SK-N-SH (cell line): ENCODE data around the gene PPP4R2. TPM values are rescaled to one million over a fixed set of nuclear protein-coding genes. Genes with fewer than 3 reads are reported as not detected.

Experiments used
- CTCF ChIA-PET: fragments of 300-600, 350-600 bp; formaldehyde crosslinking; extraction: SDS; loops from one replicate; lab custom pipeline; 2021; lab: Yijun Ruan, JAX
- POLR2A ChIA-PET: fragments of 350-600 bp; sonication (Branson Sonifier 250); formaldehyde crosslinking; extraction: SDS; loops from one replicate; lab custom pipeline; 2020; ENCODE audit warnings: antibody characterized with exemption, inconsistent platforms; lab: Yijun Ruan, JAX
- DNase-seq: peaks from one replicate; pipeline ENCODE4 v3.0.0; 2012
- H2AFZ ChIP-seq: fragments of 200-600 bp; sonication (generic); 2 replicates; pipeline ENCODE4 v1.8.1; 2016; ENCODE audit warnings: antibody characterized with exemption, mild to moderate bottlenecking, low read depth
- H3F3A ChIP-seq: fragments of 200-600 bp; sonication (generic); replicated peaks from 2 replicates; pipeline ENCODE3; 2016; ENCODE audit warnings: antibody characterized with exemption, mild to moderate bottlenecking; ENCODE audit not compliant: insufficient read depth
- H3K27ac ChIP-seq, 2 experiments: fragments of 200-500 bp in 1 of 2; fragments of 200-600 bp in 1 of 2; sonication (Bioruptor generic) in 1 of 2; sonication (generic), shearing (Covaris generic) in 1 of 2; 2 replicates each; pipeline versions ENCODE4 v1.5.1 to v1.6.1; 2014 to 2016; ENCODE audit warnings: low read depth in 2 of 2, inconsistent platforms in 1 of 2, low read length in 1 of 2, mild to moderate bottlenecking in 1 of 2, mixed read lengths in 1 of 2
- H3K27me3 ChIP-seq: fragments of 200-600 bp; sonication (generic), shearing (Covaris generic); 2 replicates; pipeline ENCODE4 v1.6.1; 2016; ENCODE audit warnings: mixed run types; ENCODE audit not compliant: insufficient read depth
- H3K36me3 ChIP-seq, 2 experiments: fragments of 200-500 bp in 1 of 2; fragments of 200-600 bp in 1 of 2; sonication (Bioruptor generic) in 1 of 2; sonication (generic) in 1 of 2; replicated peaks in 1 of 2; 2 replicates each; pipeline versions ENCODE3 to v1.5.1; 2014 to 2016; ENCODE audit warnings: low read length in 1 of 2, mild to moderate bottlenecking in 1 of 2; ENCODE audit not compliant: insufficient read depth in 2 of 2, control insufficient read depth in 1 of 2
- H3K4me1 ChIP-seq, 2 experiments: fragments of 200-500 bp in 1 of 2; fragments of 200-600 bp in 1 of 2; sonication (Bioruptor generic) in 1 of 2; sonication (generic), shearing (Covaris generic) in 1 of 2; 2 replicates each; pipeline versions ENCODE4 v1.5.1 to v1.6.1; 2014 to 2016; ENCODE audit warnings: low read depth in 1 of 2, low read length in 1 of 2, mixed run types in 1 of 2; ENCODE audit not compliant: insufficient read depth in 2 of 2, control insufficient read depth in 1 of 2
- H3K4me2 ChIP-seq: fragments of 200-600 bp; sonication (generic), shearing (Covaris generic); 2 replicates; pipeline ENCODE4 v1.6.1; 2017; ENCODE audit warnings: mixed run types
- H3K4me3 ChIP-seq, 2 experiments: fragments of 200-500 bp in 1 of 2; fragments of 200-600 bp in 1 of 2; sonication (Bioruptor generic) in 1 of 2; sonication (generic), shearing (Covaris generic) in 1 of 2; 2 replicates each; pipeline versions ENCODE4 v1.5.1 to v1.8.1; 2014 to 2016; ENCODE audit warnings: low read depth in 2 of 2, inconsistent platforms in 1 of 2, low read length in 1 of 2, mild to moderate bottlenecking in 1 of 2, mixed read lengths in 1 of 2, moderate library complexity in 1 of 2
- H3K79me2 ChIP-seq: fragments of 200-600 bp; sonication (generic); 2 replicates; pipeline ENCODE4 v1.8.1; 2017; ENCODE audit warnings: mild to moderate bottlenecking; ENCODE audit not compliant: insufficient read depth
- H3K9ac ChIP-seq: fragments of 200-600 bp; sonication (generic); 2 replicates; pipeline ENCODE4 v1.6.1; 2017; ENCODE audit warnings: mixed run types
- H3K9me2 ChIP-seq: fragments of 200-600 bp; sonication (generic); 2 replicates; pipeline ENCODE4 v1.6.1; 2017; ENCODE audit warnings: mixed run types
- H3K9me3 ChIP-seq: fragments of 200-600 bp; sonication (generic); 2 replicates; pipeline ENCODE4 v1.6.1; 2017; ENCODE audit warnings: mixed run types, mild to moderate bottlenecking, moderate library complexity
- H4K20me1 ChIP-seq: fragments of 200-600 bp; sonication (generic); 2 replicates; pipeline ENCODE4 v1.6.1; 2017; ENCODE audit warnings: mild to moderate bottlenecking, mixed run types; ENCODE audit not compliant: insufficient read depth
- CHD2 ChIP-seq: fragments of 150-350 bp; IDR thresholded peaks from 2 replicates; pipeline ENCODE4 v1.6.1; 2018; ENCODE audit warnings: low read length; ENCODE audit not compliant: partially characterized antibody
- ELF1 ChIP-seq: IDR thresholded peaks from 2 replicates; pipeline ENCODE4 v1.4.0; 2012
- EP300 ChIP-seq, 2 experiments: IDR thresholded peaks; 2 replicates each; pipeline versions ENCODE4 v1.4.0 to v1.6.1; 2012; ENCODE audit warnings: borderline replicate concordance in 1 of 2, low read depth in 1 of 2, low read length in 1 of 2
- FOSL2 ChIP-seq: IDR thresholded peaks from 2 replicates; pipeline ENCODE4 v1.4.0; 2012; ENCODE audit warnings: low read depth, mild to moderate bottlenecking, moderate library complexity, borderline replicate concordance
- FOXJ3 ChIP-seq: sonication (generic); formaldehyde crosslinking; IDR thresholded peaks from 2 replicates; pipeline ENCODE4 v1.5.1; 2020; ENCODE audit warnings: mild to moderate bottlenecking, missing genetic modification reagents
- FOXM1 ChIP-seq: IDR thresholded peaks from 2 replicates; pipeline ENCODE4 v1.4.0; 2012; ENCODE audit warnings: low read depth, mild to moderate bottlenecking
- NRF1 ChIP-seq: IDR thresholded peaks from 2 replicates; pipeline ENCODE4 v1.6.1; 2012; ENCODE audit warnings: low read depth, mild to moderate bottlenecking, low read length
- RFX5 ChIP-seq: IDR thresholded peaks from 2 replicates; pipeline ENCODE4 v1.6.1; 2012; ENCODE audit warnings: mild to moderate bottlenecking, improper control_type of control experiment, low read length
- TEAD4 ChIP-seq: IDR thresholded peaks from 2 replicates; pipeline ENCODE4 v1.4.0; 2012; ENCODE audit warnings: mild to moderate bottlenecking, borderline replicate concordance; ENCODE audit not compliant: insufficient read depth
- WGBS: methylation state at CpG from one replicate; pipeline ENCODE4 v1.1.6; 2017; ENCODE audit warnings: low lambda C conversion rate; 5-methylcytosine and 5-hydroxymethylcytosine counted together
- polyA plus RNA-seq, 3 experiments: library from polyadenylated mRNA; depleted of rRNA; stranded (reverse); fragments of >200 nt; gene quantifications; 2 replicates each; pipeline ENCODE4 v1.2.3, GENCODE V29; 2012
- TF ChIP-seq, protein P1 (sequence below): fragments of 200-600 bp; sonication (generic); IDR thresholded peaks from 2 replicates; pipeline ENCODE4 v1.6.1; 2017; ENCODE audit warnings: antibody characterized with exemption, mild to moderate bottlenecking, moderate library complexity
- TF ChIP-seq, protein P2 (sequence below): IDR thresholded peaks from 2 replicates; pipeline ENCODE4; 2012
- TF ChIP-seq, protein P3 (sequence below): IDR thresholded peaks from 2 replicates; pipeline ENCODE4 v1.4.0; 2012; ENCODE audit warnings: low read depth
- TF ChIP-seq, protein P4 (sequence below): IDR thresholded peaks from 2 replicates; pipeline ENCODE4 v1.4.0; 2012; ENCODE audit warnings: low read depth, borderline replicate concordance

Gene PPP4R2
- polyA plus RNA-seq, 1 of the 3 experiments (the other 2 are of a cell fraction), result 8.9 TPM

DNA sequence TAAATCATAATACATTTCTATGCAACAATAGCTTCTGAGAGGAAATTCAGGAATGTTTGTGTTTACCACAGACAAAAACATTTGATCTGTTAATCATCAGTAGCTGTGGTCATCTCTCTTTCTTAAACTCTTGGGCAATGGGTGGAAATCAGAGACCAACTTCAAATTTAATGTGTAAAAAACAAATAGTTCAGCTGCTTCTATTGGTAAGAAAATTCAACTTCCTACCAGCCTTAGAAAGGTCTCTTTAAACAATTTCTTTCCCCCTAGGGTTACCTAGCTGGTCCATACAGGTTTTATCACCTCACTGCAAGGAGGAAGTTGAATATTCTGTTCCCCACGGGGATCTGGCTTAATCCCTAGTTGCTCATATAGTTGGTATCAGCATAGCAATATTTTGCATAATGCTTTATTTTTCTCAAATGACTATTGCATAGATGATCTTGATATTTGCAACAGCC, 20.3 kb upstream of the PPP4R2 start:
- CTCF ChIA-PET, result interaction anchor here (0.9 to 2.2 kb wide), 2 partner anchors 13 to 80 kb away, joined by 4 to 10 read pairs; no protein-coding TSS in a partner anchor

DNA sequence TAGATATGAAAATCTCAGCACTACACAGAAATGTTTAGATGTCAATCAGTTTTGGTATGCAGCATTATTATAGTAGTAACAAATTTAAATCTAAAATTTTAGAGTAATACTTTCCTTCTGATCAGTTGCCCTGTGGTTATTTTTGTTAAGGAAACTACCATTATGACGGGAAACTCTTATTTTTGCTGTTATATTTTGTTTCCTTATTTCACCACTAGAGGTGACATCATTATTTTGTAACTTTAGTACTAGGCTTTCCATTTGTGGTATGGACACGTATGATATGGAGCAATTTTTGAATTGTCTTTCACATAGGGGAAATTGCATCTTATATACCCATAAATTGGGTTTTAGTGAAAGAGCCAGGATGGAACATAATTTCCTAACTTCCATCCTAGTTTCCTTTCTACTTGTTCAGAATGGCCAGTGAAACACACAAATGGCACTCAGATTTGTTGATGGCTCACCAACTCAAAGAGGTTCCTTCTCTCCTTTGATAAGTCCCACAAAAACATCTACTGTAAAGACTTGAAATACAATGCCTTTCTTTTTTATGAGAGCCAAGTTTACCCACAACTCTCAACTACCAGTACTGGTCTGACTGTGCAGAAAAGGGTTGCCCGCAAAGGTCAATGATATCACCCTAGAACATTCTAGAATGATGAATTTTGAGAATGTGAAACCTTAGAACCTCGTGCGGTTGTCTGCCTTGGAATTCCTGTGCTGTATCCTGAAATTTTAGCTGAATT, 19.4 kb upstream of the PPP4R2 start:
- no peaks in the 10 kb centered on the region for H4K20me1 ChIP-seq
- no peak overlapping the region for H2AFZ ChIP-seq
- TF ChIP-seq EP300 (IDR thresholded peaks at IDR 0.05; ENCODE audit: borderline replicate concordance in 1 of 2, low read depth in 1 of 2, low read length in 1 of 2), result no peak
- TF ChIP-seq, protein P1, sequence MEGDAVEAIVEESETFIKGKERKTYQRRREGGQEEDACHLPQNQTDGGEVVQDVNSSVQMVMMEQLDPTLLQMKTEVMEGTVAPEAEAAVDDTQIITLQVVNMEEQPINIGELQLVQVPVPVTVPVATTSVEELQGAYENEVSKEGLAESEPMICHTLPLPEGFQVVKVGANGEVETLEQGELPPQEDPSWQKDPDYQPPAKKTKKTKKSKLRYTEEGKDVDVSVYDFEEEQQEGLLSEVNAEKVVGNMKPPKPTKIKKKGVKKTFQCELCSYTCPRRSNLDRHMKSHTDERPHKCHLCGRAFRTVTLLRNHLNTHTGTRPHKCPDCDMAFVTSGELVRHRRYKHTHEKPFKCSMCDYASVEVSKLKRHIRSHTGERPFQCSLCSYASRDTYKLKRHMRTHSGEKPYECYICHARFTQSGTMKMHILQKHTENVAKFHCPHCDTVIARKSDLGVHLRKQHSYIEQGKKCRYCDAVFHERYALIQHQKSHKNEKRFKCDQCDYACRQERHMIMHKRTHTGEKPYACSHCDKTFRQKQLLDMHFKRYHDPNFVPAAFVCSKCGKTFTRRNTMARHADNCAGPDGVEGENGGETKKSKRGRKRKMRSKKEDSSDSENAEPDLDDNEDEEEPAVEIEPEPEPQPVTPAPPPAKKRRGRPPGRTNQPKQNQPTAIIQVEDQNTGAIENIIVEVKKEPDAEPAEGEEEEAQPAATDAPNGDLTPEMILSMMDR, result peak; percentile 44
- TF ChIP-seq, all 33 proteins: peak for 1
- H3K27ac ChIP-seq, result no peak overlapping the region
- no peaks in the 10 kb centered on the region for H3K4me1 ChIP-seq
- WGBS, result 92% methylated on average over 5 of the region's 5 CpGs
- CTCF ChIA-PET, result no interaction called here
- H3K4me2 ChIP-seq, result no peak overlapping the region
- H3K27me3 ChIP-seq, result no peaks in the 10 kb centered on the region
- no peaks in the 10 kb centered on the region for H3F3A ChIP-seq
- no peaks in the 10 kb centered on the region for H3K9me2 ChIP-seq
- H3K9me3 ChIP-seq, result no peaks in the 10 kb centered on the region
- no peaks in the 10 kb centered on the region for H3K79me2 ChIP-seq
- H3K36me3 ChIP-seq, result peaks cover 0 to 6% of the 10 kb centered on the region in 2 experiments
- no peak for DNase-seq
- H3K4me3 ChIP-seq, result no peak overlapping the region
- POLR2A ChIA-PET, result no interaction called here
- H3K9ac ChIP-seq, result no peak overlapping the region

More for the DNA sequence above, 20.3 kb upstream of the PPP4R2 start:
- H3K36me3 ChIP-seq, result peaks cover 0 to 6% of the 10 kb centered on the region in 2 experiments
- no peaks in the 10 kb centered on the region for H3K4me1 ChIP-seq
- no peak for TF ChIP-seq TEAD4
- TF ChIP-seq, protein P2, sequence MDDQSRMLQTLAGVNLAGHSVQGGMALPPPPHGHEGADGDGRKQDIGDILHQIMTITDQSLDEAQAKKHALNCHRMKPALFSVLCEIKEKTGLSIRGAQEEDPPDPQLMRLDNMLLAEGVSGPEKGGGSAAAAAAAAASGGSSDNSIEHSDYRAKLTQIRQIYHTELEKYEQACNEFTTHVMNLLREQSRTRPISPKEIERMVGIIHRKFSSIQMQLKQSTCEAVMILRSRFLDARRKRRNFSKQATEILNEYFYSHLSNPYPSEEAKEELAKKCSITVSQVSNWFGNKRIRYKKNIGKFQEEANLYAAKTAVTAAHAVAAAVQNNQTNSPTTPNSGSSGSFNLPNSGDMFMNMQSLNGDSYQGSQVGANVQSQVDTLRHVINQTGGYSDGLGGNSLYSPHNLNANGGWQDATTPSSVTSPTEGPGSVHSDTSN, result no peak
- TF ChIP-seq CHD2, result no peak
- TF ChIP-seq, protein P3, sequence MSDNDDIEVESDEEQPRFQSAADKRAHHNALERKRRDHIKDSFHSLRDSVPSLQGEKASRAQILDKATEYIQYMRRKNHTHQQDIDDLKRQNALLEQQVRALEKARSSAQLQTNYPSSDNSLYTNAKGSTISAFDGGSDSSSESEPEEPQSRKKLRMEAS, result no peak
- no peak for TF ChIP-seq NRF1
- no peak for TF ChIP-seq FOXM1
- no peak for TF ChIP-seq FOXJ3 (CRISPR knock-in tag)
- no peak for TF ChIP-seq RFX5
- TF ChIP-seq, protein P4, sequence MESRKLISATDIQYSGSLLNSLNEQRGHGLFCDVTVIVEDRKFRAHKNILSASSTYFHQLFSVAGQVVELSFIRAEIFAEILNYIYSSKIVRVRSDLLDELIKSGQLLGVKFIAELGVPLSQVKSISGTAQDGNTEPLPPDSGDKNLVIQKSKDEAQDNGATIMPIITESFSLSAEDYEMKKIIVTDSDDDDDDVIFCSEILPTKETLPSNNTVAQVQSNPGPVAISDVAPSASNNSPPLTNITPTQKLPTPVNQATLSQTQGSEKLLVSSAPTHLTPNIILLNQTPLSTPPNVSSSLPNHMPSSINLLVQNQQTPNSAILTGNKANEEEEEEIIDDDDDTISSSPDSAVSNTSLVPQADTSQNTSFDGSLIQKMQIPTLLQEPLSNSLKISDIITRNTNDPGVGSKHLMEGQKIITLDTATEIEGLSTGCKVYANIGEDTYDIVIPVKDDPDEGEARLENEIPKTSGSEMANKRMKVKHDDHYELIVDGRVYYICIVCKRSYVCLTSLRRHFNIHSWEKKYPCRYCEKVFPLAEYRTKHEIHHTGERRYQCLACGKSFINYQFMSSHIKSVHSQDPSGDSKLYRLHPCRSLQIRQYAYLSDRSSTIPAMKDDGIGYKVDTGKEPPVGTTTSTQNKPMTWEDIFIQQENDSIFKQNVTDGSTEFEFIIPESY, result no peak
- TF ChIP-seq FOSL2, result no peak
- TF ChIP-seq ELF1, result no peak
- TF ChIP-seq, all 33 proteins: peak for 0
- WGBS, result 47% methylated on average over 1 of the region's 1 CpG
- DNase-seq, result no peak
- no peak overlapping the region for H3K4me3 ChIP-seq
- no peaks in the 10 kb centered on the region for H3F3A ChIP-seq
- no peak overlapping the region for H2AFZ ChIP-seq
- POLR2A ChIA-PET, result no interaction called here
- H3K4me2 ChIP-seq, result no peak overlapping the region
- H3K79me2 ChIP-seq, result no peaks in the 10 kb centered on the region
- H3K27me3 ChIP-seq, result no peaks in the 10 kb centered on the region
- H3K27ac ChIP-seq, result no peak overlapping the region
- H3K9ac ChIP-seq, result no peak overlapping the region
- no peaks in the 10 kb centered on the region for H4K20me1 ChIP-seq
- H3K9me3 ChIP-seq, result no peaks in the 10 kb centered on the region
- no peaks in the 10 kb centered on the region for H3K9me2 ChIP-seq
